Mucosa of descending colon (tissue), 3 donors: ENCODE results near the gene RPS15A. TPM values are rescaled to one million over a fixed set of nuclear protein-coding genes. Genes with fewer than 3 reads are reported as not detected.

Experiments used
- ATAC-seq: fragments of 200-7000 bp; cut with Tn5 transposase; one replicate; pipeline ENCODE4 v1.9.1; 2020; ENCODE audit warnings: mild to moderate bottlenecking, moderate library complexity
- DNase-seq, 3 donors: peaks; one replicate each; pipeline ENCODE4 v3.0.0-alpha.2; 2020
- H3K36me3 ChIP-seq: fragments of 200-600 bp; one replicate; pipeline ENCODE4 v1.8.0; 2021; ENCODE audit warnings: low read depth, mild to moderate bottlenecking
- H3K4me1 ChIP-seq: fragments of 200-600 bp; one replicate; pipeline ENCODE4 v1.8.0; 2021; ENCODE audit warnings: low read depth, mild to moderate bottlenecking
- H3K4me3 ChIP-seq: fragments of 200-600 bp; one replicate; pipeline ENCODE4 v1.8.0; 2021; ENCODE audit warnings: mild to moderate bottlenecking
- H3K9me3 ChIP-seq: fragments of 200-600 bp; one replicate; pipeline ENCODE4 v1.8.0; 2021; ENCODE audit warnings: mild to moderate bottlenecking
- CTCF ChIP-seq: fragments of 200-600 bp; IDR thresholded peaks from one replicate; pipeline ENCODE4 v1.8.0; 2022; ENCODE audit warnings: antibody characterized with exemption, mild to moderate bottlenecking
- intact Hi-C, 2 donors: fragments of 100-400 bp; cut with DNase I in 1 of 2; cut with micrococcal nuclease in 1 of 2; formaldehyde crosslinking; loops; one replicate each; pipeline versions ENCODE4 v1.11.0 to v1.11.1; 2022; cut with DNase I, micrococcal nuclease
- total RNA-seq, 3 donors: library from RNA; stranded (reverse); fragmentation: NEBNext Ultra II Directional in 2 of 3; extraction: Animal tissue kit (Norgen Biotek cat#: 25700) in 2 of 3; gene quantifications; one replicate each; pipeline versions ENCODE4 v1.2.1 to v1.2.4, GENCODE V29; 2021 to 2023
- donor health status: DM: no; HTN: no; CAD: no; lungs with moderate emphysema.
- donor health status: DM: no; HTN: no; CAD: no.
- donor health status: DM: no; HTN: yes; CAD: no.

RPS15A gene
- total RNA-seq, 3 donors from 2014 or later, result 898 to 1,128 (median 938) TPM

DNA sequence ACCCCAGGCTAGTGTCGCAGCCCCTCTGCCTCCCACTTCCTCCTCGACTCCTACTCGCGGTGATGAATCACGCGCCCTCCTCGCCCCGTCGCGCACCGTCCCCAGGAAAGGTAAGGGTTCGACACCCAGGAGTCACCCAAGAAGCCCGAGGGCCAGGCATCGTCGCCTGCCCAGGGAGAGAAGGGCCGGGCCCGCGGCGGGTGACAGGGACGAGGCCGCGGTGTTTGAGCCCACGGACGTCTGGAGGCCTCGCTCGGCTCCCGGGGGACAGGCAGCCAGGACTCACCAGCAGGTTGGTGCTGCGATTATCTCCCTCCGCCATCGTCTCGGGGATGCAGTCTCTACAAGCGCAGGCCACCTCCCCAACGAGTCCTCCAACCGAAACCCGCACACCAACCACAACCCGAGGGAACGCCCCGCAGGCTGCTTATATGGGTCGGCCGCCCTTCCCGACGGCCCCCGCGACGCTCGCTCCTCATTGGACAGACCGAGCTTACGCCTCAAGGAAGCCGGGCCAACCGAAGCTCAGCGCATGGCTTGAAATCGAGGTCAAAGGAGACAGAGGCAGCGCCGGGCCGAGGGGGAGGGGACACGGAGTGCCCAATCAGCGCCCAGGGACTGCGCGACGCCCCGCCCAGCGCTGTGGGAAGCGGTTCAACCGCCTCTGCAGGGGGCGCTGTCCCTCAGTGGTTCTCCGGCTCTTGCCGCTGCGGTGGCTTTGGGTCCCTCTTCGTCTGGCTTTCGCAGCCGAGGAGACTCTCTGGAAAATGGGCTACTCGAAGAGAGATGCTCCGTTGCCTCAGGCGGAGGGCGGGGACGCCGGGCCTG lies 11.2 kb upstream of the RPS15A start, which contains the start of gene ARL6IP1:
TSS of gene ARL6IP1 (minus strand) at position 405 of the 828 bp plus-strand sequence. CDS start at position 322, 83 bp downstream.
- ATAC-seq (peak; percentile 96), DNase-seq (peak; percentile 99 to 100 (median 99))
- Histone ChIP-seq H3K4me3 (peak within 1 kb of the TSS; percentile 83), H3K4me1 (peaks cover 12% of the 10 kb centered on the region), H3K9me3 (no peaks in the 10 kb centered on the region), H3K36me3 (no peaks in the 10 kb centered on the region)
- intact Hi-C loops, result loop anchor here in 1 of 2 donors (10.0 kb wide), 1 partner anchor 53 kb away; no protein-coding TSS in a partner anchor
- peak; percentile 94 for TF ChIP-seq CTCF

GRCh38 chr16:18800775-18801144 lies 10.6 kb upstream of the RPS15A start:
- ATAC-seq (peak; percentile 0), DNase-seq (peak in 2 of 3 donors; percentile 46 to 51)
- intact Hi-C loops, result loop anchor here in 1 of 2 donors (10.0 kb wide), 1 partner anchor 54 kb away; no protein-coding TSS in a partner anchor
- TF ChIP-seq CTCF, result no peak
- peaks cover 12% of the 10 kb centered on the region for H3K4me1 ChIP-seq
- H3K9me3 ChIP-seq, result no peaks in the 10 kb centered on the region
- peak overlapping the region; percentile 83 for H3K4me3 ChIP-seq
- no peaks in the 10 kb centered on the region for H3K36me3 ChIP-seq

GRCh38 chr16:18800293-18800692 lies 10.2 kb upstream of the RPS15A start:
- intact Hi-C loops, result loop anchor here in 1 of 2 donors (10.0 kb wide), 1 partner anchor 55 kb away; no protein-coding TSS in a partner anchor
- no peak for ATAC-seq
- Histone ChIP-seq H3K36me3 (no peaks in the 10 kb centered on the region), H3K9me3 (no peaks in the 10 kb centered on the region), H3K4me3 (no peak overlapping the region), H3K4me1 (peaks cover 12% of the 10 kb centered on the region)
- TF ChIP-seq CTCF, result no peak
- no peak for DNase-seq

- Histone ChIP-seq H3K4me1 (peaks cover 12% of the 10 kb centered on the region), H3K36me3 (no peaks in the 10 kb centered on the region), H3K9me3 (no peaks in the 10 kb centered on the region), H3K4me3 (no peak overlapping the region)
- no peak for TF ChIP-seq CTCF
- ATAC-seq (no peak), DNase-seq (no peak)
- intact Hi-C loops, result no loop called here
Measured at GRCh38 chr16:18799500-18799899, 9.4 kb upstream of the RPS15A start.

DNA sequence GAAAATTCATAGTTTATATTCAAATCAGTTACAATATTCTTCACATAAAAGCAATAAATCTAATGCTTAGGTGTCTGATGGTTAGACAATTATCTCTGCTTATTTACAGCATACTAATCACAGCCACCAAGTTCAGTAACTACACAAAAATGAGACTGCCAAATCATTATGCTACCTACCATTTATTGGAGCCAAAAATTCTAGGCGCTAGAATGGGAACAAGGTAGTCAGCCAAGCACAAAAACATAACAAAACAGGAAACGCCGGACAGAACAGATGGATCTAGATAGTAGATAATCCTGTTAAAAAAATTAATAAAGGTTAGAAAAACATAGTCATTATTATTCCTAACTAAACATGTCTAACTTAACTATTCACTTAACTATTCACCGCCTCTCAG lies 7.6 kb upstream of the RPS15A start:
- intact Hi-C loops, result no loop called here
- Histone ChIP-seq H3K4me3 (no peak overlapping the region), H3K4me1 (peaks cover 12% of the 10 kb centered on the region), H3K36me3 (no peaks in the 10 kb centered on the region), H3K9me3 (no peaks in the 10 kb centered on the region)
- TF ChIP-seq CTCF, result no peak
- ATAC-seq (no peak), DNase-seq (no peak)
